Right atrium auricular region (tissue), 2 donors: ENCODE results near the gene VPS25. TPM values are rescaled to one million over a fixed set of nuclear protein-coding genes. Genes with fewer than 3 reads are reported as not detected.
A peak's percentile ranks its signal among the peaks of the same experiment; 100 is the strongest.
"Not testable (repeated sequence)": the region's sequence is repeated elsewhere in the genome, so short reads cannot be mapped to it uniquely, and the experiment has no call there.

Source experiments
- DNase-seq: peaks from one replicate; pipeline ENCODE4 v3.0.0-alpha.2; 2019; ENCODE audit warnings: low spot score
- H3K27ac ChIP-seq, 2 donors: fragments of 200-600 bp; sonication (generic); 1 replicate in 1 of 2; 2 replicates in 1 of 2; pipeline ENCODE4 v1.5.1; 2016 to 2019
- H3K27me3 ChIP-seq, 2 donors: fragments of 200-600 bp; sonication (generic); one replicate each; pipeline versions ENCODE4 v1.5.1 to v1.6.0; 2017 to 2019
- H3K36me3 ChIP-seq: fragments of 200-600 bp; sonication (generic); one replicate; pipeline ENCODE4 v1.5.1; 2016
- H3K4me1 ChIP-seq, 2 donors: fragments of 200-600 bp; sonication (generic); one replicate each; pipeline versions ENCODE4 v1.5.1 to v1.6.0; 2017 to 2019
- H3K4me3 ChIP-seq, 2 donors: fragments of 200-600 bp; sonication (generic); 1 replicate in 1 of 2; 2 replicates in 1 of 2; pipeline ENCODE4 v1.5.1; 2017 to 2019; ENCODE audit warnings: mild to moderate bottlenecking in 1 of 2, moderate library complexity in 1 of 2
- H3K9me3 ChIP-seq, 2 donors: fragments of 200-600 bp; sonication (generic); one replicate each; pipeline ENCODE4 v1.5.1; 2019
- CTCF ChIP-seq, 2 donors: fragments of 200-600 bp; sonication (generic); IDR thresholded peaks; one replicate each; pipeline ENCODE4 v1.5.1; 2019; ENCODE audit warnings: antibody characterized with exemption in 2 of 2
- total RNA-seq, 2 donors: library from RNA; depleted of rRNA; stranded (reverse); fragments of >200 nt; gene quantifications; one replicate each; pipeline ENCODE4 v1.1.0, GENCODE V29; 2016

Gene VPS25
- 10 to 100 TPM; 37.9 to 39.8 TPM for total RNA-seq

GRCh38 chr17:42773290-42774035 is at the start of gene VPS25:
Gene VPS25, plus strand, starts transcription at chr17:42773449. Its CDS starts 27 bp downstream, at chr17:42773476.
- peak in 1 of 2 donors; percentile 41 for TF ChIP-seq CTCF (IDR thresholded peaks at IDR 0.05)
- no peaks in the 10 kb centered on the region for H3K27me3 ChIP-seq
- H3K27ac ChIP-seq = peak within 1 kb of the TSS; percentile 64 to 81
- H3K4me1 ChIP-seq = peaks cover 0 to 18% of the 10 kb centered on the region in 2 donors
- DNase-seq = peak; percentile 83
- H3K36me3 ChIP-seq = peaks cover 32% of the 10 kb centered on the region
- H3K4me3 ChIP-seq = peak within 1 kb of the TSS; percentile 63 to 82
- no peaks in the 10 kb centered on the region for H3K9me3 ChIP-seq

- DNase-seq = no peak
- peaks cover 86% of the 10 kb centered on the region for H3K36me3 ChIP-seq
Measured at GRCh38 chr17:42723636-42724035, 49.6 kb upstream of the VPS25 start.

GRCh38 chr17:42725143-42725542 is 48.1 kb upstream of the VPS25 start:
- TF ChIP-seq CTCF (IDR thresholded peaks at IDR 0.05) = no peak
- Histone ChIP-seq H3K36me3 (peaks cover 86% of the 10 kb centered on the region), H3K27me3 (no peaks in the 10 kb centered on the region), H3K4me3 (no peak overlapping the region), H3K27ac (no peak overlapping the region), H3K4me1 (no peaks in the 10 kb centered on the region), H3K9me3 (no peaks in the 10 kb centered on the region)
- no peak for DNase-seq

More at GRCh38 chr17:42723636-42724035, 49.6 kb upstream of the VPS25 start:
- Histone ChIP-seq H3K4me3 (no peak overlapping the region), H3K27me3 (no peaks in the 10 kb centered on the region), H3K4me1 (no peaks in the 10 kb centered on the region), H3K27ac (no peak overlapping the region), H3K9me3 (no peaks in the 10 kb centered on the region)
- TF ChIP-seq CTCF (IDR thresholded peaks at IDR 0.05) = no peak

GRCh38 chr17:42740699-42741098 is 32.5 kb upstream of the VPS25 start:
- Histone ChIP-seq H3K4me3 (no peak overlapping the region), H3K9me3 (no peaks in the 10 kb centered on the region), H3K4me1 (peaks cover 0 to 32% of the 10 kb centered on the region in 2 donors), H3K27ac (no peak overlapping the region), H3K27me3 (no peaks in the 10 kb centered on the region), H3K36me3 (no peaks in the 10 kb centered on the region)
- TF ChIP-seq CTCF (IDR thresholded peaks at IDR 0.05) = no peak
- DNase-seq = no peak

- peaks cover 0 to 21% of the 10 kb centered on the region in 2 donors for H3K4me1 ChIP-seq
- not testable (repeated sequence) for H3K27ac ChIP-seq, DNase-seq
Measured at GRCh38 chr17:42742916-42743315, 30.3 kb upstream of the VPS25 start.

GRCh38 chr17:42743595-42744282 is 29.5 kb upstream of the VPS25 start:
- H3K9me3 ChIP-seq = no peaks in the 10 kb centered on the region
- no peak for TF ChIP-seq CTCF (IDR thresholded peaks at IDR 0.05)
- H3K27me3 ChIP-seq = no peaks in the 10 kb centered on the region
- H3K36me3 ChIP-seq = no peaks in the 10 kb centered on the region
- peak overlapping the region; percentile 64 to 83 for H3K4me3 ChIP-seq
- peak overlapping the region; percentile 94 to 95 for H3K27ac ChIP-seq
- peaks cover 0 to 29% of the 10 kb centered on the region in 2 donors for H3K4me1 ChIP-seq
- no peak for DNase-seq

More at GRCh38 chr17:42742916-42743315, 30.3 kb upstream of the VPS25 start:
- H3K36me3 ChIP-seq, H3K27me3 ChIP-seq, H3K4me3 ChIP-seq, H3K9me3 ChIP-seq: not testable (repeated sequence)
